Stimulated activated CD8-positive, alpha-beta memory T cell treated with anti-CD3 and anti-CD28 coated beads, Interleukin-2, amount 100 ng/mL, for 1 hour (primary cell): ENCODE measurements around the gene NAV1.
"Not testable (repeated sequence)": the region's sequence is repeated elsewhere in the genome, so short reads cannot be mapped to it uniquely, and the experiment has no call there.

ENCODE experiments used
- DNase-seq, 2 donors: peaks; one replicate each; pipeline ENCODE4 v3.0.0-alpha.2; 2020; ENCODE audit warnings: low read depth in 2 of 2

NAV1 gene

GRCh38 chr1:201538612-201539551, at the start of gene NAV1:
TSS of gene NAV1 (plus strand) at chr1:201539127. CDS start at chr1:201622885, 83,758 bp downstream.
- DNase-seq, result no peak

- no peak for DNase-seq
These were observed 49.2 kb upstream of the NAV1 start for GRCh38 chr1:201489643-201490261.

- DNase-seq, result no peak
These were observed 48.2 kb upstream of the NAV1 start for GRCh38 chr1:201490708-201491131.

- no peak for DNase-seq
These were observed 46.9 kb upstream of the NAV1 start for GRCh38 chr1:201491896-201492511.

- DNase-seq, result not testable (repeated sequence)
These were observed 45.8 kb upstream of the NAV1 start for GRCh38 chr1:201493026-201493656.

GRCh38 chr1:201493757-201494617, 44.9 kb upstream of the NAV1 start:
- DNase-seq, result no peak

GRCh38 chr1:201495551-201496295, 43.2 kb upstream of the NAV1 start:
- no peak for DNase-seq

GRCh38 chr1:201496296-201496690, 42.6 kb upstream of the NAV1 start:
- DNase-seq, result no peak

- no peak for DNase-seq
These were observed 40.9 kb upstream of the NAV1 start for GRCh38 chr1:201497935-201498509.

GRCh38 chr1:201498621-201499020, 40.3 kb upstream of the NAV1 start:
- no peak for DNase-seq

- no peak for DNase-seq
These were observed 39.7 kb upstream of the NAV1 start for GRCh38 chr1:201499191-201499590.

GRCh38 chr1:201499795-201500669, 38.9 kb upstream of the NAV1 start:
- DNase-seq, result no peak

GRCh38 chr1:201500670-201501120, 38.2 kb upstream of the NAV1 start:
- DNase-seq, result no peak

- no peak for DNase-seq
These were observed 37.8 kb upstream of the NAV1 start for GRCh38 chr1:201501144-201501543.

GRCh38 chr1:201501812-201502510, 37.0 kb upstream of the NAV1 start:
- no peak for DNase-seq

GRCh38 chr1:201502511-201502857, 36.4 kb upstream of the NAV1 start:
- no peak for DNase-seq

GRCh38 chr1:201503397-201504176, 35.3 kb upstream of the NAV1 start:
- no peak for DNase-seq

- no peak for DNase-seq
These were observed 34.7 kb upstream of the NAV1 start for GRCh38 chr1:201504179-201504631.
